ENCODE data around the gene RABEPK.

- TF ChIP-seq CEBPB (IDR thresholded peaks at IDR 0.05) (no peak), USF1 (IDR thresholded peaks at IDR 0.05) (no peak), ZBTB7A (IDR thresholded peaks at IDR 0.05; ENCODE audit: low read depth) (no peak), MAX (IDR thresholded peaks at IDR 0.05) (no peak), CREB1 (IDR thresholded peaks at IDR 0.05; ENCODE audit: low read depth) (no peak), EGR1 (IDR thresholded peaks at IDR 0.05) (no peak), FOXM1 (IDR thresholded peaks at IDR 0.05; ENCODE audit: borderline replicate concordance, low read depth) (no peak), EP300 (IDR thresholded peaks at IDR 0.05; ENCODE audit: borderline replicate concordance) (no peak), REST (IDR thresholded peaks at IDR 0.05; ENCODE audit: low read depth) (no peak), TAF1 (IDR thresholded peaks at IDR 0.05; ENCODE audit: low read depth) (no peak), YY1 (IDR thresholded peaks at IDR 0.05; ENCODE audit: low read depth) (no peak), TCF12 (IDR thresholded peaks at IDR 0.05; ENCODE audit: low read depth) (no peak)
These were observed 77.1 kb downstream of the RABEPK start for GRCh38 chr9:125277411-125277810.
